Panc1 (cell line): Measurements from ENCODE around the gene CENPP. TPM values are rescaled to one million over a fixed set of nuclear protein-coding genes. Genes with fewer than 3 reads are reported as not detected.

ENCODE experiments used
- ATAC-seq: fragments of 200-7000 bp; cut with Tn5 transposase; 2 replicates; pipeline ENCODE4 v1.9.1; 2020; ENCODE audit warnings: mild to moderate bottlenecking, moderate library complexity
- BruUV-seq: library from RNA; stranded (reverse); fragments of 400-500 nt; replicated peaks from 2 replicates; lab custom pipeline; 2021; lab: Mats Ljungman, UMichigan
- CTCF ChIA-PET: fragments of 300-600 bp; sonication (Branson Sonifier 250); formaldehyde crosslinking; loops from one replicate; lab custom pipeline; 2022; ENCODE audit warnings: antibody characterized with exemption; lab: Charles Lee
- POLR2A ChIA-PET: fragments of 300-600 bp; sonication (Branson Sonifier 250); formaldehyde crosslinking; loops from one replicate; lab custom pipeline; 2022; ENCODE audit warnings: antibody characterized with exemption; lab: Charles Lee
- DNase-seq: peaks from one replicate; pipeline ENCODE4 v3.0.0-alpha.2; 2010; ENCODE audit warnings: low read depth, low spot score
- H3K27ac ChIP-seq: 2 replicates; pipeline ENCODE4 v1.5.1; 2011; ENCODE audit warnings: mild to moderate bottlenecking, low read length, inconsistent platforms
- H3K27me3 ChIP-seq: fragments of 200-500 bp; sonication (Bioruptor generic); 2 replicates; pipeline ENCODE4 v1.6.0; 2014; ENCODE audit warnings: low read length, inconsistent platforms; ENCODE audit not compliant: control insufficient read depth, insufficient read depth
- H3K36me3 ChIP-seq: fragments of 200-500 bp; sonication (Bioruptor generic); 2 replicates; pipeline ENCODE4 v1.5.1; 2014; ENCODE audit warnings: inconsistent platforms, mild to moderate bottlenecking, low read length, moderate library complexity; ENCODE audit not compliant: control insufficient read depth, insufficient read depth
- H3K4me1 ChIP-seq: 2 replicates; pipeline ENCODE4 v1.5.1; 2011; ENCODE audit warnings: inconsistent platforms, mild to moderate bottlenecking, low read length, moderate library complexity; ENCODE audit not compliant: control insufficient read depth, insufficient read depth
- H3K4me3 ChIP-seq, 2 experiments: 2 replicates each; pipeline ENCODE4 v1.5.1; 2011 to 2012; ENCODE audit warnings: low read depth in 2 of 2, low read length in 2 of 2, mild to moderate bottlenecking in 2 of 2, inconsistent platforms in 1 of 2, moderate library complexity in 1 of 2
- H3K9me3 ChIP-seq: fragments of 200-500 bp; sonication (Bioruptor generic); 2 replicates; pipeline ENCODE4 v1.5.1; 2014; ENCODE audit warnings: low read depth, mild to moderate bottlenecking, inconsistent platforms, low read length, moderate library complexity; ENCODE audit not compliant: control insufficient read depth, insufficient read depth
- POLR2AphosphoS5 ChIP-seq: IDR thresholded peaks from 2 replicates; pipeline ENCODE4 v1.6.1; 2012; ENCODE audit warnings: mild to moderate bottlenecking, low read depth, low read length, moderate library complexity
- SIN3A ChIP-seq: IDR thresholded peaks from 2 replicates; pipeline ENCODE4 v1.6.1; 2012; ENCODE audit warnings: low read depth, mild to moderate bottlenecking, low read length, moderate library complexity, borderline replicate concordance; ENCODE audit not compliant: insufficient read depth
- TCF7L2 ChIP-seq: IDR thresholded peaks from 2 replicates; pipeline ENCODE4 v1.6.1; 2011; ENCODE audit warnings: mild to moderate bottlenecking, low read depth, low read length, inconsistent platforms
- in situ Hi-C: cut with HindIII; loops from 2 replicates; pipeline ENCODE4 v1.10.0; 2016; ENCODE audit warnings: low sequenced_read_pairs, low pct_unique_long_range_greater_than_20kb
- intact Hi-C: fragments of 100-400 bp; cut with micrococcal nuclease; formaldehyde crosslinking; loops from one replicate; pipeline ENCODE4 v1.10.0; 2022; ENCODE audit not compliant: unreplicated experiment
- total RNA-seq: library from RNA; stranded (reverse); gene quantifications from one replicate; pipeline ENCODE4 v1.2.1, GENCODE V29; 2021; ENCODE audit not compliant: unreplicated experiment
- TF ChIP-seq, protein P1 (sequence below), 2 experiments: IDR thresholded peaks; 2 replicates each; pipeline ENCODE4 v1.6.1; 2011 to 2012; ENCODE audit warnings: low read depth in 2 of 2, control low read depth in 1 of 2, low read length in 1 of 2, mild to moderate bottlenecking in 1 of 2, moderate library complexity in 1 of 2; ENCODE audit not compliant: insufficient read depth in 1 of 2
- TF ChIP-seq, protein P2 (sequence below): fragments of 450-650 bp; IDR thresholded peaks from 2 replicates; pipeline ENCODE4 v1.5.1; 2017; ENCODE audit warnings: mild to moderate bottlenecking

CENPP gene
- total RNA-seq, 1 experiment from 2014 or later: 6.7 TPM

DNA sequence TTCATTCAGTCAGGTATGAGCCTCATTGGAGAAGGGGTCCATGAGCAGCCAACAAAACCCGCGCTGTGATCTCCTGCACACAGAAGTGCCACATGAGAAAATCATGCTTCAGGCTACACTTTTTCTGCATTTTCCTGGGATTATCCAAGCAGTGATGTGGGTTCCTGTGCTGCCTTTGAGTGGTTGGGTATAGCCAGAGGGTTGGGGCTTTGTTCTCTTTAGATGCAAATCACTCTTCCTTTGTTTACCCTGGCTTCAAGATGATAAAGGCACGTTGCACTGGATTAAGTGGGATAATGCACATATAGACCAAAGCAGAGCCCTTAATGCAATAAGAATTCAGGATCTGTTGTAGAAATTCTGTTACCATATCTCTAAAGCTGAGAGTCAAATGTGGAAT is 191.3 kb downstream of the CENPP start:
- H3K27ac ChIP-seq: no peak overlapping the region
- in situ Hi-C loops: no loop called here
- no peaks in the 10 kb centered on the region for H3K9me3 ChIP-seq
- ChIA-PET CTCF (no interaction called here), POLR2A (no interaction called here)
- no peak overlapping the region for H3K4me3 ChIP-seq
- no peaks in the 10 kb centered on the region for H3K4me1 ChIP-seq
- no peaks in the 10 kb centered on the region for H3K36me3 ChIP-seq
- BruUV-seq: no TSS peak
- TF ChIP-seq, protein P1, sequence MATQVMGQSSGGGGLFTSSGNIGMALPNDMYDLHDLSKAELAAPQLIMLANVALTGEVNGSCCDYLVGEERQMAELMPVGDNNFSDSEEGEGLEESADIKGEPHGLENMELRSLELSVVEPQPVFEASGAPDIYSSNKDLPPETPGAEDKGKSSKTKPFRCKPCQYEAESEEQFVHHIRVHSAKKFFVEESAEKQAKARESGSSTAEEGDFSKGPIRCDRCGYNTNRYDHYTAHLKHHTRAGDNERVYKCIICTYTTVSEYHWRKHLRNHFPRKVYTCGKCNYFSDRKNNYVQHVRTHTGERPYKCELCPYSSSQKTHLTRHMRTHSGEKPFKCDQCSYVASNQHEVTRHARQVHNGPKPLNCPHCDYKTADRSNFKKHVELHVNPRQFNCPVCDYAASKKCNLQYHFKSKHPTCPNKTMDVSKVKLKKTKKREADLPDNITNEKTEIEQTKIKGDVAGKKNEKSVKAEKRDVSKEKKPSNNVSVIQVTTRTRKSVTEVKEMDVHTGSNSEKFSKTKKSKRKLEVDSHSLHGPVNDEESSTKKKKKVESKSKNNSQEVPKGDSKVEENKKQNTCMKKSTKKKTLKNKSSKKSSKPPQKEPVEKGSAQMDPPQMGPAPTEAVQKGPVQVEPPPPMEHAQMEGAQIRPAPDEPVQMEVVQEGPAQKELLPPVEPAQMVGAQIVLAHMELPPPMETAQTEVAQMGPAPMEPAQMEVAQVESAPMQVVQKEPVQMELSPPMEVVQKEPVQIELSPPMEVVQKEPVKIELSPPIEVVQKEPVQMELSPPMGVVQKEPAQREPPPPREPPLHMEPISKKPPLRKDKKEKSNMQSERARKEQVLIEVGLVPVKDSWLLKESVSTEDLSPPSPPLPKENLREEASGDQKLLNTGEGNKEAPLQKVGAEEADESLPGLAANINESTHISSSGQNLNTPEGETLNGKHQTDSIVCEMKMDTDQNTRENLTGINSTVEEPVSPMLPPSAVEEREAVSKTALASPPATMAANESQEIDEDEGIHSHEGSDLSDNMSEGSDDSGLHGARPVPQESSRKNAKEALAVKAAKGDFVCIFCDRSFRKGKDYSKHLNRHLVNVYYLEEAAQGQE (IDR thresholded peaks at IDR 0.05; ENCODE audit: insufficient read depth in 1 of 2, low read depth in 2 of 2, low read length in 1 of 2): no peak
- TF ChIP-seq TCF7L2: no peak
- TF ChIP-seq SIN3A: no peak
- TF ChIP-seq POLR2AphosphoS5: no peak
- TF ChIP-seq, protein P2, sequence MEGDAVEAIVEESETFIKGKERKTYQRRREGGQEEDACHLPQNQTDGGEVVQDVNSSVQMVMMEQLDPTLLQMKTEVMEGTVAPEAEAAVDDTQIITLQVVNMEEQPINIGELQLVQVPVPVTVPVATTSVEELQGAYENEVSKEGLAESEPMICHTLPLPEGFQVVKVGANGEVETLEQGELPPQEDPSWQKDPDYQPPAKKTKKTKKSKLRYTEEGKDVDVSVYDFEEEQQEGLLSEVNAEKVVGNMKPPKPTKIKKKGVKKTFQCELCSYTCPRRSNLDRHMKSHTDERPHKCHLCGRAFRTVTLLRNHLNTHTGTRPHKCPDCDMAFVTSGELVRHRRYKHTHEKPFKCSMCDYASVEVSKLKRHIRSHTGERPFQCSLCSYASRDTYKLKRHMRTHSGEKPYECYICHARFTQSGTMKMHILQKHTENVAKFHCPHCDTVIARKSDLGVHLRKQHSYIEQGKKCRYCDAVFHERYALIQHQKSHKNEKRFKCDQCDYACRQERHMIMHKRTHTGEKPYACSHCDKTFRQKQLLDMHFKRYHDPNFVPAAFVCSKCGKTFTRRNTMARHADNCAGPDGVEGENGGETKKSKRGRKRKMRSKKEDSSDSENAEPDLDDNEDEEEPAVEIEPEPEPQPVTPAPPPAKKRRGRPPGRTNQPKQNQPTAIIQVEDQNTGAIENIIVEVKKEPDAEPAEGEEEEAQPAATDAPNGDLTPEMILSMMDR: no peak
- DNase-seq: no peak
- intact Hi-C loops: no loop called here
- H3K27me3 ChIP-seq: no peaks in the 10 kb centered on the region
- no peak for ATAC-seq

DNA sequence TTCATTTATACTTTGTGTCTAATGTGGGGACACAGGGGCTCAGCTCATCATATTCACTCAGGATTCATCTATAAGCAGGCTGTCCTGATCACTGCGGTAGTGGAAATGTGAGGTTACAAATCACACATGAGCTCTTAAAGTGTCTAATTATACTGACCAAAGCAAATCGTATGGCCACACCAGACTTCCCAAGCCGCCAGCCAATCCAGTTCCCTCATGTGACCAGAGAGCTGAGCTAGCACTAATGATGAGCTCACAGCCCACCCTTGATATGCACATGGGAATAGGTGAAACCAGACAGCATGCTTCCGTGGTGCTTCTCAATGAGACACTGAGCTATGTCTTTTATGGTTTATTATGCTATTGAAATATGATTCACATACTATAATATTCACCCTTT is 192.4 kb downstream of the CENPP start:
- ATAC-seq (no peak), DNase-seq (no peak)
- Histone ChIP-seq H3K27ac (no peak overlapping the region), H3K4me1 (no peaks in the 10 kb centered on the region), H3K9me3 (no peaks in the 10 kb centered on the region), H3K36me3 (no peaks in the 10 kb centered on the region), H3K27me3 (no peaks in the 10 kb centered on the region), H3K4me3 (no peak overlapping the region)
- intact Hi-C loops: no loop called here
- ChIA-PET POLR2A (interaction anchor here (0.6 kb wide), 1 partner anchor 93 kb away, joined by 3 read pairs; no protein-coding TSS in a partner anchor), CTCF (no interaction called here)
- no TSS peak for BruUV-seq
- TF ChIP-seq TCF7L2 (no peak), SIN3A (no peak), POLR2AphosphoS5 (no peak)
- TF ChIP-seq, protein P1 (IDR thresholded peaks at IDR 0.05; ENCODE audit: insufficient read depth in 1 of 2, low read depth in 2 of 2, low read length in 1 of 2): no peak
- TF ChIP-seq, protein P2: no peak
- in situ Hi-C loops: no loop called here
